Kasumi-1 (cell line): ENCODE data around the gene CRYL1.
"Not testable (repeated sequence)": the region's sequence is repeated elsewhere in the genome, so short reads cannot be mapped to it uniquely, and the experiment has no call there.

ENCODE experiments used
- DNase-seq, 2 experiments: peaks; one replicate each; lab custom pipeline; 2025; lab: John Stamatoyannopoulos, UW

The CRYL1 gene

DNA sequence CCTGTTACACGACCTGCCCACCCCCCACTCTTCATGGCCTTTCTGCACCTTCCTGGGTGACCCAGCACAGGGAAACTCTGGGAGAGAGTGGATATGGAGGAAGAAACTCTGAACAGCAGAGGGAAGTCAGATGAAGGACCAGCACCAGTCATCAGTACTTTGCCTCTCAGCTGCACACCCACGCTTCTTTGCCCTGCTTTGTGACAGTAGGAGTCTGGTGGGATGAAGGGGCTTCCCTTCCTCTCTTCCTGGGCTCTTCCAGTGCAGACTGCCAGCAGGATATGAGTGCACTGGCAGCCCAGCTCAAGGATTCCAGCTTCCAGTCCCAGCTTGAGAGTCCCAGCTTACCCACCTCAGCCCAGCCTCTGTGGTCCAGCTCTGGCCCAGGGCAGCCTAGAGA lies 68.9 kb downstream of the CRYL1 start:
- DNase-seq, result no peak

DNA sequence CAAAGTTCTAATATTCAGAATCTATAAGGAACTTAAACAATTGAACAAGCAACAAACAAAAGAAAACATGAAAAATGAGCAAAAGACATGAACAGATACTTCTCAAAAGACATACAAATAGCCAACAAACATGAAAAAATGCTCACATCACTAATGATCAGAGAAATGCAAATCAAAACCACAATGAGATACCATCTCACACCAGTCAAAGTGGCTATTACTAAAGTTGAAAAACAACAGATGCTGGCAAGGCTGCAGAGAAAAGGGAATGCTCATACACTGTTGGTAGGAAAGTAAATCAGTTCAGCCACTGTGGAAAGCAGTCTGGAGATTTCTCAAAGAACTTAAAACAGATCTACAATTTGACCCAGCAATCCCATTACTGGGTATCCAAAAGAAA lies 74.3 kb downstream of the CRYL1 start:
- DNase-seq, result no peak

DNA sequence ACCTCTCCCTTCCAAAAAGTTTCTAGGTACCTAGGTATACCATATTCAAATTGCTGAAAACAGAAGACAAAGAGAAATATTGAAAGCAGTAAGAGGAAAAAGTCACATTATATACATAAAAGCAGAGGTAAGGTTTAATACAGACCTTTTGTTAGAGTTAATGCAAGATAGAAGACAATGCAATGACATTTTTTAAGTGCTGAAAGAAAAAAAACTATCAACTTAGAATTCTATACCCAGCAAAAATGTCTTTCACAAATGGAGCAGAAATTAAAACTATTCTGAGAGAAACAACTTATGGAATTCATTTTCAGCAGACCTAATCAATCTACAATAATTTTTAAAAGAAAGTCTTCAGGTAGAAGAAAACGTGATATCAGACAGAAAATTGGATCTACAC lies 77.2 kb downstream of the CRYL1 start:
- no peak for DNase-seq

DNA sequence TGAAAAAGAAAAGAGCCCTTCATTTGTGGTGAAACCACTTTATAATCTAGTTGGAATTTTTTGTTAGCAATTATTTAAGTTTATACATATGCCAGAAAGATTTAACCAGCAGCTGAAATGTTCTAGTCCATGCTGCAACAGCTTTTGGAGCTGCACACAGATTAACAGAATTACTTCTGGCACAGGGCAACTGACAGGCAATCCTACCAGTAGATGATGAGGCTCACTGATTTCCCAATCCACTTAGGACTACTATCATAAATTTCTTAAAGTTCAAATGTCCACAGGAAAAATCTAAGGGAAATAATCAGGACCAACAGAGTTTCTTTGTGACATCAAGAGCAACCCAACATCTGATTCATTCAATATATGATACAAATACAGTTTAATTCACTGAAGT lies 78.8 kb downstream of the CRYL1 start:
- no peak for DNase-seq

DNA sequence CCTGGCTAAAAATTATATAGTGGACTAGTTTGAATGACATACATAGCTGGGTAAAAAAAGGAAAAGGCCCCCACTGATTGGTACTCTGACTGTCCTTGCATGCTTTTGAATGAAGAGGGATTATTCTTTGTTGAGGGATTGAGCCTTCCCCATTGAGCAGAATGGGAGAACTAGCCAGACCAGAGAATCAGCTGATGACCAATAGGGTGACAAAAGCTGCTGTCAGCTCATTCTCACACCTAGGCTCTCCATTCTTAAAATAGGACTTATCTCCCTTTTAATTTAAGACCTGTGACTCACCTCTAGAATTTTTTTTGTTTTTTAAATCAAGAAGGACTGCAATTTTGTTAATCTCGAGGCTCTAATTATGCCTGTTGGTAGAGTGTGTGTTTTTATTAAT lies 79.3 kb downstream of the CRYL1 start:
- no peak for DNase-seq

DNA sequence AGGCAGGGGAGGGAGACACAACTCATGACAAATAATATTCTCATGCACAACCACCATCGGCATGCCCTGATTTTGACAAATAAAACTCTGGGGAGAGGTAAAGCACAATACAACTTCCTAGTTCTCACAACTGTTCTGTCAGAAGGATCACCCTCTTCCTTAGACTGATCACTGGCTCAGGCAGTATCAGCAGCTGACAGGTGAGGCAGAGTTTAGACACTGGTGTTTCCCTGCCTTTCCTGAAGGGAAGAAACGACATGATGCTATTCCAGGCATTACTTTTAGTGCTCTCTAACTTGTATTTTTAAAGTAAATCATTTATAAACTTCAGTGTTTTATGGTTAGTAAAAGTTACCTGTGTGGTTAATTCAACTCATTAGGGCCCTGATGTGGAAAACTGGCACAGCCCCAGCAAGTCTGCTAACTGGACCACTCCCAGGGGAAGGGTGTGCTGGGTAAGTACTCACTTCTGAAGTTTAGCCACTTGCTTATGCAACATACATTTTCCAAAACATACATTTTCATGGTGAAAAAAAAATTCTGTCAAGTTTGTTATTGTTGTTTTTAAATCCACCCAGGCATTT lies 82.8 kb downstream of the CRYL1 start:
- no peak for DNase-seq

DNA sequence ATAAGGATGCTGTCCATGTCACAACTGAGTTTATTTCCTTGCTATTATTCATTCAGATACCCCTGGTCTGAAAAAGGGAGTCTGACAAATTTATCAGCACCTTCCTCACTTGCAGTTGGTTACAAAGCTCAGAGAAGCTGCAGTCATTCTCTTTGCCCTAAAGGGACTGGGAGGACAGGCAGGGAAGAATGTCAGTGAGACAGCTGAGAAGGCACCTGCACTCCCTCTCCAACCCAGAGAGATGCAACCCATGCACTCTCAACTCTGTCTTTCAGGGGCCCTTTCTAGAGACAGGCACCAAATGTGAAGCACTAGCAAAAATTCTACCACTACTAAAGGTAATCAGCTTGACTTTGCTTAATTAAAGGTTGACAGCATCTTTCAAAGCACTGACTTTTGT lies 83.3 kb downstream of the CRYL1 start:
- no peak for DNase-seq

DNA sequence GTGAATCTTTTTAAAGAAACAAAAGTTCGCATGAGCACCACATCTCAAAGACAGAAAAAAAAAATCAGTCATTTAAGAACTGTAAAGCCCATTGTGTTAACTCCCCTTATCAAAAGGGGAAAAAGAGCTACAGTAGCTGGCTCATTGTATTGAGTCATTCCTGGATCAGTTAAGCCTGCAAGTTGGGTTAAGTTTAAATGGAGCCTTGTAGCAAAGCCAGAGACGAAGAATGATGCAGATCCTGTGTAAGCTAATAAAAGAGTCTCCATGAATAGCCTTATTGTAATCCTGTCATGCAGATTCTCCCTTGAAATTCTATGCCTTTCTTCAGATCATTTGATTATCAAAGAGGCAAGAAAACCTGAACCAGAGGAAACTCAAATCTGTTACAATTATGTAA lies 83.8 kb downstream of the CRYL1 start:
- DNase-seq, result no peak

DNA sequence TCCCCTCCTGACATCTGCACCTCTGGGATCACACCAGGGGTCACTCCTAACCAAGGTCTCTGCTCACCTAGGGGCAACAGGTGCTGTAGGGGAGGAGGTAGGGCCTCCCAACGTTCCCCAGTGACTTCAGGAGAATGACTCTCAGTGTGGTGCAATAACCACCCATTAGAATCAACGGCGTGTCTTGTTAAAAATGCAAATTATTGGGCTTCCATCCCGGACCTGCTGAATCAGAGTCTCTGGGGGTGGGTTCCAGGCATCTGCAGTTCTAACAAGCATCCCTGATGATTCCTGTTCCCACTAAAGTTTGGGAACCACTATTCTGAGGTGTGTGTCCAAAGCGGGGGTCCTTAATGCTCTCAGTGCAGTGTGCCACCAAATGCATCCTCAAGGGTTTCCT lies 84.6 kb downstream of the CRYL1 start:
- no peak for DNase-seq

DNA sequence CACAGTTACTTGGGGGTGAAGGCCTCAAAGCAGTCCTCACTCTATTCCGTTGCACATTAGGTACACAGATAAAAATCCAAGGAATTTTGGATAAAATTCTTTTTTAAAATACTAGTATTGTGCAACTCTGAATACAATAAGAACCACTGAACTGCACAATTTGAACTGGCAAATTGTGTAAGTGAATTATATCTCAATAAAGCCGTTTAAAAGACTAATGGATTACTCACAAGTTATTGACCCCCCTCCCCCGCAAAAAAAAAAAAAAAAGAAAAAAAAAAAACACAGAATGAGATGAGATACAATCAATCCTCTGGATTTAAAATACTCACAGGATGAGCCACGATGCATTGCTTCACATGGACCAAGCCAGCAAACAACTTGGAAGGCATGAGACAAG lies 86.4 kb downstream of the CRYL1 start:
- no peak for DNase-seq

DNA sequence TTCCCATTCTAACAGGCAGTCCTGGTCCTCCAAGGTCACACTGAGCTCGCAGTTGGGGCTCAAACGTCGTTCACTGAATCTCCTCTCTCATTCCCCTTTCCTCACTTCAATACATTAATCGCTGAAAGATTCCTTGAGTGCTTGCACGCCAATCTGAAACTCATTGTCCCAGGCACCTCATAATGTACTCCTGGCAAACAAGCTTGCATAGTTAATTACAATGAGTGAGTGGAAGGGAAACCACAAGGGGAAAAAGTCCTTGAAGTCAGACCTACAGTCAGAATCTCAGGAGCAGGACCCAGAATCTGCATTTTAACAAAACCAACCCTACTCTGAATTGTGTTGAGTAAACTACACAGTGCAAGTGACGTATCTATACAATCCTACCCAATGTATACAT lies 86.9 kb downstream of the CRYL1 start:
- no peak for DNase-seq

DNA sequence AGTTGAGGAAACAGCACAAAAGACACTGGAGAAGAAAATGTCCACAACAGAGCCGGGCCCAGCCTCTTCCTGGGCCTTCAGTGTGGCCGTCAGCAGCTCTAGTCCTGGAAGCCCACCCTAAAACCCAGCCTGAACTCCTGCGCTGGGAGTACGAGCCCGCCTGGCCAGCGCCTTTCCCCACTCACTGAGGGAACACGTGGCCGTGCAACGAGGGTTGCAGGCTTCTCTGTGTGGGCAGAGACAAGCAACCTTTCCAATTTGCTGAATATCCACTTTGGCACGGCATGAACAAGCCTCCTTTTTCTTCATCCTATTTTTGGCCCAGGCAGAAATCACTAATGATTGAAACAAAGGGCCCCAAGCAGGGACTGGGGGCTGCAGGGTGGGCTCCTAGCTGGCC lies 89.2 kb downstream of the CRYL1 start:
- DNase-seq, result no peak

DNA sequence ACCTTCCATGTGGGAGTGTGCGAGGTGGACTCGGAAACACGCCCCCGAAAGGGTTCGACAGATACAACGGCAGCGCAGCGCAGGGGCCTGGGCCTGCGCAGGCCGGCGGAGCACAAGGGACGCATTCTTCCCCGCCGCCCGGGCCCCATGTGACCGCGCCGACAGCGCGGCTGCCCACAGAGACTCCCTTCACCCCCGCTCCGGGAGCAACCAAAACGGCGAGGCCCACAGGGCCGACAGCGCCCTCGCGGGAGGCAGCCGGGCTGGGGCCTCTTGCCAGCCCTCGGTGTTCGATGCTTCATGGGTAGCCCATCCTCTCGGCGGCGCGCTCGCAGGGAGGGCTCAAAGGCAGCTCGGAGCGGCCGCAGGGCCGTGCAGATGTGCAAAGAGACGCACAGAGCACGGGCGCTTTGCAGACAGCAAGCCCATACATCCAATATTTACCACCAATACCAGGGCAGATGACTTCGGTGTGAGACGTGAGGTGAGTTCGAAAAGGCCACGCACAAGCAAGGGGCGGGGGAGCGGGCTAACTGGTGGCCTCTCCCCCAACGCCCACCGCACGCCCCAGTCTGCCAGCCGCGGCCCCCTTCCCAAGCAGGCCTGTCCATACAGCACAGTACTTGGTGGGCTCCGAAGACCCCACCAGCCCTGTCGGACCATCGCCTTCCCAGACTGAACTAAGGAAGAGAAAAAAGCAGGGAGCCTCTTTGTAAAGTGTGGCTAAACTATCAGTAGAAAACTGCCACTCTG lies 89.9 kb downstream of the CRYL1 start:
- no peak for DNase-seq

DNA sequence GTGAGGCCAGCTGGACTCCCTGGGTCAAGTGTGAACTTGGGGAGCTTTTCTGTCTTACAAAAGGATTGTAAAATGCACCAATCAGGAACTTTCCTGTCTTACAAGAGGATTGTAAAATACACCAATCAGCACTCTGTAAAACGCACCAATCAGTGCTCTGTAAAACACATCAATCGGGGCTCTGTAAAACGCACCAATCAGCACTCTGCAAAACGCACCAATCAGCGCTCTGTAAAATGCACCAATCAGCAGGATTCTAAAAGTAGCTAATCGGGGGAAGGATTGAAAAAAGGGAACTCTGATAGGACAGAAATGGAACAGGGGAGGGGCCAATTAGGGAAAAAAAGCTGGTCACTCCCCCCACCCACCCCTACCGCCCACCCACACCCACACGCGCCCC lies 91.4 kb downstream of the CRYL1 start:
- DNase-seq, result not testable (repeated sequence)

DNA sequence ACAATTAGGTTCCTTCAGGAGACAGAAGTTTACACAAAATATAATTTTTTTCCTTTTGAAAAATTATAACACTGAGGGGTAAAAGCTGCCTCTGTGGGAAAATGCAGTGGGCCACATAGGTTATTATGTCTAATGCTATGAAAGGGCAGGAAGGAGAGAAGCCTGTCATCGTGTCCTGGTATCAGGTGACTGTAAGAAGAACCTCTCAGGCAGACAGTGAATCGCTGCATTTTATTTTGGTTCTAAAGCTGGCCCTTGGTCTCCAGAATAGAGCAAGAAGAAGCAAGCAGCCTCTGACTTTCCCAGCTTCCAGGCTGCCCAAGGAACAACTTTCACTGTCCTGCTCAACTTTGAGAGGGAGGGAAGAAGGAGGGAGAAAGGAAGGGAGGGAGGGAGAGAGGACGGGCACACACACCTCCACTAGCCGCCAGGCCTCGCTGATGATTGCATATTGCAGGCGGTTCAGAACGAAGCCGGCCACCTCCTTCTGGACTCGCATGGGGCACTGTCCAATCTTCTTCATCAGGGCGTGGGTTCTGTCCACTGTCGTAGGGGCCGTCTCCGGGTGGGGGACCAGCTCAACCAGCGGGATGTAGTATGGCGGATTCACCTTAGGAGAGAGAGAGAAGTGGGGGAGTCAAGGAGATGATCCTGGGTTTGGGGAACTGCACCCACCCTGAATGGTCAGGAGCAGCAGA lies 93.8 kb downstream of the CRYL1 start:
- DNase-seq, result no peak

DNA sequence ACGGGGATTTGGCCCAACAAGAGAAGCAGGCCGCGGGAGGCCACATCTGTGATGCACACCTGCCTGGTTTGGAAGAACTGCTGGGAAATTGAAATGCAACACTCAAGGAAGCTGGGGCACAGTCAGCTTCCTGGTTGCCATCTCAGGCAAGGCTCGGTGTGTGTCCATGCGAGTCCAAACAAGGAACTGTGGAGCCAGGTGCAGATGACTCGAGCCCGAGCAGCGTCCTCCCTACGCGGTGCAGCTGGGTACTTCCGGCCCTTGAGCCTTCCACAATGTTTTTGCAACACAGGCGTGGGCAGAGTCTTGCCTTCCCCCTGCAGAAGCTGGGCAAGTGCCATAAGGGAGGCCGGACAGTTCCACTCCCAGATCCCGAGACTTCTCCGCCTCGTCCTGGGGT lies 94.6 kb downstream of the CRYL1 start:
- no peak for DNase-seq

DNA sequence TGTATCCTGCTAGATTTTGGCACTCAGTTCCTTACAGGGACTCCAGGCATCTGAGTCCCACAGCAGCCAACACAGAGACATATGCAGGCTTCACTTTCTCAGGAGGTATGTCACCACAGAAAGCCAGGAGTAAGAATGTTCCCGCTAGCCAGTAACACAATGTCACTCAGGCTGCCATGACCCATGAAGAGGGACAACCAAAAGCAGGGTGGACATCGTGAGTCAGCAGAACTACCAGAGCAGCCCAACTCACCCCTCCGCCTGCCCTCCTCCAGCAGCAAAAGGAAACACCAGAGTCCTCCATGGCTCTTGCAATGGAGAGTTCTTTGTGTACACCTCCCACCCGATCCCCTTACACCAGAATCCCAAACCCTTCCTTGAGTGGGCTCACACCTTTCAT lies 95.4 kb downstream of the CRYL1 start:
- no peak for DNase-seq

DNA sequence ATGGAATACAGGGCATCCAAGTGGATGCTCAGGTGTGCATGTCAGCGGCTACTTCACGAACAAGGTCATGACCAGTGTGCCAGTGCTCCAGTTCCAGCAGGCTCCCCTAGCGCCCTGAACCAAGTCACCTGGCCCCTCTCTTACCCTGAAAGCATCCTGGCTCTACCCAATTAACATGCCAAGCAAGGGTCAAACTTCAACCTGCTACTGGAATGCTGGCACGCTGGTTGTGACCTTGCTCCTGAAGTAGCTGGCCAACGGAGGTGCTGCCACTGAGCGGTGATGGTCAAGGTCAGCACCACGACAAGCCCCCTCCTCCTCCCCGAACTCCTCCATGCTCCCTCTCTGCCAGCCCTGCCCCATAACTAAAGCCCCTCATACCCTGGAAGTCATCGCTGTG lies 96.0 kb downstream of the CRYL1 start:
- DNase-seq, result no peak

DNA sequence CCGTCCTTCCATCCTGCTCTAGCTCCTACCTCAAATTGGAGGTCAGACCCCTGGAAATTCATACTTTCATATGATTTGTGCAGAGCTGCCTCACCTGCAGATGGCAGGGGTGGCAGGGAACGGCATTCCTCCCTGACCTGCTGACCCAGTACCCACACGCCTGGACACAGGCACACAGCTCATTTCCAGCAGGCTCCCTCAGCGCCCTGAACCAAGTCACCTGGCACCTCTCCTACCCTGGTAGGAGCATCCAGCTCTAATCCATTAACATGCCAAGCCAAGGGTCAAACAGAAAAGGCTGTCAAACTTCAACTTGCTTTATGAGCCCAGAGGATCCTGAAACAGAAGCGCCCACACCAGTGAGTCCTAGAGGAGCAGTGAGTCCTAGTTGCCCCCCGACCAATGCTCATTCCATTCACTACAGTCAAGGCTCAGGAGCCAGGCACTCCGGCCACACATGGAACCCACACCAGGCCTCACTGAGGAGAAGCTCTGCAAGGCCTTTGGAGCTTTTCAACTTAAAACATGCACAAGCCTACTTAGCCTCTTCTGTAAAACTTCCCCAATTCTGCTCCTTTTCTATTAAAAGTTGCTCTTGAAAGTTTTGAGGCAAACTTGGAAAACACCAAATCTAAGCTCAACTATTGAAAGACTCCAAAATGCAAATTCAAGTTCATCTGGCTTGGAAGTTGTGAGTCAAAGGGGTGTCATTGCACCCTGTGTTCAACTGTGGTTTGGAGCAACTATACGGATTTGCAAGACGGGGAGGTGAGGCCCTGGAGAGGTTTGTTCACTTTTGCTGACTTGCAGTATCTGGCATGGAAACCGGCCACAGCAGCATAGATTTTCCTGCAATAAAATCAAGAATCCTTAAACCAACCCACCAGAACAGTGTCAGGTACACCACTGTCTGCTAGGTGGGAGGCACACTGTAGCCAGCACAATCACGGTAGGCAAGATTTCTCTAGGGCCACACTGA lies 96.7 kb downstream of the CRYL1 start:
- DNase-seq, result no peak

DNA sequence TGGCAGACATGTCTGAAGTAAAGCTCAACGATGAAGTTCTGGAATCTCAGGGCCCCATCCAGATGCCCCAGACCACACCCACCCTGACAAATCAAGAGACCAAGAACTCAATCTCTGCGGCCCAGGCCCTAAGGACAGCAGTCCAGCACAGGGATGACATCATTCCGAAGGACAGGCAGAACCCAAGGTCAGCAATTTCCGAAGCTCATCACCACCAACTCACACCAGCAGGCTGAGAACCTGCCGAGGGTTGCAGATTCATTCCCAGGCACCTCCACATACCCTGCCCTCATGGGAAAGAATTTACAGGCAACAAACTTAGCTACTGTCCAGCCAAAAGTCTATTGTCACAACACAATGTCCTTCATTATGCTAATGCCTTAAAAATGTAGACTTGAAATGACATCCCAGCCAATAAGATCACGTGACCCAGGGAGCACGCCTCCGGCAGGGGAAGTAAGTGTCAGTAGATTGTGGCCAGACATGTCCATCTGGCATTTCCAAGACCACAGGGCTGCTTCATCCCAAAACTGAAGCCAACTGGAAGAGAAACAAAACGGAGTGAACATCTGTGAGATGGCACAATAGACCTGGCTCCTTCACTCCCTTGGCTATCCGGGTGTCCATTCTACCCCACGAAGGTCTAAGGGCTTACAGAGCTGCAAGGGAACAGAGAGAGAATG lies 98.8 kb downstream of the CRYL1 start:
- no peak for DNase-seq

DNA sequence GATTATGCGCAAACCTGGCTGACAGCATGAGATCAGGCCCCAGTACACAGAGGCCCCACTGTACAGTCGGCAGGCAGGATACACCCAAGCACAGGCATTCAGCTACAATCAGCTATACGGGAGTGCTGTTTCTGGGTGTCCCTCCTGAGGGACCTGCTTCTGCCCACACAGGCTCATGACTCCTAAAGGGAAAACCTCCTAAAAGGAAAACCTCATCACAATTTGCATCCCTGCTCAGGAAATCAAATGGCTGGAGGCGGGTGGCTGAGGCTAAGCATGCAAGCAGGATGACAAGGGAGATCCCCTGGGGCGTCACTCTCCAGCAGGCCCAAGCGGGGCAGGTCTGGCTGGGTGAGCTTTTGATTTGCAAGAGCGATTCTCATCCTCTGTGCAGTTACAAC lies 99.8 kb downstream of the CRYL1 start:
- no peak for DNase-seq

DNA sequence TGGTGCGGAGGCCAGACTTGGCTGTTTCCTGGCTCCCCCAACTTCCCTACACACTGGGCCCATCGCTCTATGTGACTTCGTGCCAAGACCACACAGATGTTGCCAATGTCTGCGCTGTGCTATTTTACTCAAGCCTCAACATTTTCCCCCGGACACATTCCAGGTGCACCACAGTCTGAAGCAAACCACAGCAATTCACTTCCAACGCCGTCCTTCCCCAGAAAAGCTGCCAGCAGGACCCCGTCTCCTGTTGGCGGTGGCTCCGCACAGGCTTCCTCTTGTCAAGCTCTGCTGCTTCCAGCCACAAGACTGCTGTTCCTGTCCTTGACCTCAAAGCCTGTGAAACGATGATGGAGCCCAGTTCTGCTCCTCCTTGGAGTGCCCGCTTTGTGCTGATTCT lies 100.7 kb downstream of the CRYL1 start:
- peak; percentile 9 to 11 for DNase-seq
